C4-2B (cell line): ENCODE measurements around the gene CSNK1A1L.

Experiments
- ZFX ChIP-seq: fragments of 450-650 bp; IDR thresholded peaks from 2 replicates; pipeline ENCODE4 v1.6.1; 2017
- TF ChIP-seq, protein P1 (sequence below): fragments of 450-650 bp; conservative IDR thresholded peaks from 2 replicates; pipeline ENCODE4 v1.5.1; 2017; ENCODE audit warnings: mild to moderate bottlenecking

DNA sequence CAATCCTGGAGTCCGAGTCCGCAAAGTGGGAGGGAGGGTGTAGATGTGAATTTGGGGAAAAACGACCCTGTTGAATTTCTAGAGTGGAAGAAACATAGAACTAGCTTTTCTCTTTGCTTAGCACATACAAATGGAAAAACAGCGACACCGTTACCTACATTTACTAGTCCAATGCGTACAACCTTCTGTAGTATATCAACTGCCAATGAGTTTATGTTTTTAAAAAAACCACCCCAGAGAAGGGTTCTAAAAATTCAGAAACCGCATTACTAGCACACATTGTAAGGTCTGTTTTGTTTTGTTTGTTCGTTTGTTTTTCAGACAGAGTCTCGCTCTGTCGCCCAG lies 45.6 kb downstream of the CSNK1A1L start:
- TF ChIP-seq, protein P1, sequence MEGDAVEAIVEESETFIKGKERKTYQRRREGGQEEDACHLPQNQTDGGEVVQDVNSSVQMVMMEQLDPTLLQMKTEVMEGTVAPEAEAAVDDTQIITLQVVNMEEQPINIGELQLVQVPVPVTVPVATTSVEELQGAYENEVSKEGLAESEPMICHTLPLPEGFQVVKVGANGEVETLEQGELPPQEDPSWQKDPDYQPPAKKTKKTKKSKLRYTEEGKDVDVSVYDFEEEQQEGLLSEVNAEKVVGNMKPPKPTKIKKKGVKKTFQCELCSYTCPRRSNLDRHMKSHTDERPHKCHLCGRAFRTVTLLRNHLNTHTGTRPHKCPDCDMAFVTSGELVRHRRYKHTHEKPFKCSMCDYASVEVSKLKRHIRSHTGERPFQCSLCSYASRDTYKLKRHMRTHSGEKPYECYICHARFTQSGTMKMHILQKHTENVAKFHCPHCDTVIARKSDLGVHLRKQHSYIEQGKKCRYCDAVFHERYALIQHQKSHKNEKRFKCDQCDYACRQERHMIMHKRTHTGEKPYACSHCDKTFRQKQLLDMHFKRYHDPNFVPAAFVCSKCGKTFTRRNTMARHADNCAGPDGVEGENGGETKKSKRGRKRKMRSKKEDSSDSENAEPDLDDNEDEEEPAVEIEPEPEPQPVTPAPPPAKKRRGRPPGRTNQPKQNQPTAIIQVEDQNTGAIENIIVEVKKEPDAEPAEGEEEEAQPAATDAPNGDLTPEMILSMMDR = no peak
- no peak for TF ChIP-seq ZFX
